NK-92 (cell line): ENCODE data around the gene OLFML3.
"Not testable (repeated sequence)": the region's sequence is repeated elsewhere in the genome, so short reads cannot be mapped to it uniquely, and the experiment has no call there.

Experiments used
- DNase-seq: peaks from one replicate; lab custom pipeline; 2025; ENCODE audit not compliant: unreplicated experiment; lab: John Stamatoyannopoulos, UW

OLFML3 gene

GRCh38 chr1:113948151-113948550 lies 31.1 kb upstream of the OLFML3 start:
- not testable (repeated sequence) for DNase-seq

- DNase-seq = no peak
Measured at GRCh38 chr1:113949007-113949406, 30.3 kb upstream of the OLFML3 start.

GRCh38 chr1:113950908-113951307 lies 28.4 kb upstream of the OLFML3 start:
- DNase-seq = no peak

GRCh38 chr1:113951719-113952118 lies 27.6 kb upstream of the OLFML3 start:
- no peak for DNase-seq

- no peak for DNase-seq
Measured at GRCh38 chr1:113957984-113958383, 21.3 kb upstream of the OLFML3 start.

- DNase-seq = no peak
Measured at GRCh38 chr1:113958691-113959090, 20.6 kb upstream of the OLFML3 start.

- DNase-seq = no peak
Measured at GRCh38 chr1:113963281-113963906, 15.9 kb upstream of the OLFML3 start.

- no peak for DNase-seq
Measured at GRCh38 chr1:113965703-113966412, 13.4 kb upstream of the OLFML3 start.

GRCh38 chr1:113972954-113973353 lies 6.3 kb upstream of the OLFML3 start:
- DNase-seq = no peak

GRCh38 chr1:113975211-113975895 lies 3.9 kb upstream of the OLFML3 start:
- no peak for DNase-seq

- no peak for DNase-seq
Measured at GRCh38 chr1:113976609-113977278, 2.5 kb upstream of the OLFML3 start.

GRCh38 chr1:113977906-113978305 lies 1.4 kb upstream of the OLFML3 start:
- DNase-seq = no peak

GRCh38 chr1:113980110-113980509 lies 836 bp downstream of the OLFML3 start:
- DNase-seq = no peak

GRCh38 chr1:113981962-113982931 lies 3.0 kb downstream of the OLFML3 start:
- DNase-seq = no peak

GRCh38 chr1:113982949-113983348 lies 3.7 kb downstream of the OLFML3 start:
- no peak for DNase-seq

GRCh38 chr1:113983391-113983790 lies 4.1 kb downstream of the OLFML3 start:
- no peak for DNase-seq

- no peak for DNase-seq
Measured at GRCh38 chr1:113983826-113984225, 4.6 kb downstream of the OLFML3 start.

GRCh38 chr1:113984710-113985109 lies 5.4 kb downstream of the OLFML3 start:
- DNase-seq = no peak

- no peak for DNase-seq
Measured at GRCh38 chr1:113986802-113987201, 7.5 kb downstream of the OLFML3 start.

- no peak for DNase-seq
Measured at GRCh38 chr1:113987259-113987658, 8.0 kb downstream of the OLFML3 start.

GRCh38 chr1:113990530-113990929 lies 11.3 kb downstream of the OLFML3 start:
- no peak for DNase-seq
